ENCODE measurements around the gene TRMT2B.
"Not testable (repeated sequence)": the region's sequence is repeated elsewhere in the genome, so short reads cannot be mapped to it uniquely, and the experiment has no call there.

TRMT2B gene

DNA sequence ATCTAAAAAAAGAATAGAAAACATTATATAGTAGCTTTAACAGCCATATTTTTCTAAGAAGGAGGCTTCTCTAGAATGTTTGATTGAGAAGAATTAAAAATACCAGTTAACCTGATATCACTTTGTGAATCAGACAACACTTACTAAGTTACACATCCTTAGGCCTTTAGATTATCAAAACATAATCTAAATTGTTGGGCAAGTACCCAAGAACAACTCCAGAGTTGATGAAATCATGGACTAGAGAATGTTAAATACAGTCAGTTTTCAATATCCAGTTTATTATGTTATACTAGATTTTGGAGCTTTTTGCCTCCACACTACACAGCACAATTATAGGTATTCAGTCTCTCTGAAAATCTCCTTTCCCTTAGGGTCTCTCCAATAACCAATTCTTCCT is 42.8 kb downstream of the TRMT2B start:
- DNase-seq (ENCODE audit: low read depth) = no peak

DNA sequence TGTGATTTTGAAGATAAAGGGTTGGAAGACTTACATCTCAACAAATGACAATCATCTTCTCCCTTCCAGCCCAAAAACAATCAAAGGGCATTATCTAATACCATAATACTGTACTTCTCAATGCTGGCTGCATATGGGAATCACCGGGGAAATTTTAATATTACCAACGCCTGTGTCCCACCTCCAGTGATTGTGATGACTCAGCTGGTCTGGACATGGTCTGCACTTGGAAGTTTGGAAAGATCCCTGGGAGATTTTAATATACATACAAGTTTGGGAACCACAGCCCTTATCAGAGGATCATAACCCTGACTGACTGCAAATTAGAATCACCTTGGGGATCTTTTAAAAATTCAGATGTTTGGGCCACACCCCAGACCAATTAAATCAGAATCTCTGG is 52.5 kb downstream of the TRMT2B start:
- no peak for DNase-seq (ENCODE audit: low read depth)

DNA sequence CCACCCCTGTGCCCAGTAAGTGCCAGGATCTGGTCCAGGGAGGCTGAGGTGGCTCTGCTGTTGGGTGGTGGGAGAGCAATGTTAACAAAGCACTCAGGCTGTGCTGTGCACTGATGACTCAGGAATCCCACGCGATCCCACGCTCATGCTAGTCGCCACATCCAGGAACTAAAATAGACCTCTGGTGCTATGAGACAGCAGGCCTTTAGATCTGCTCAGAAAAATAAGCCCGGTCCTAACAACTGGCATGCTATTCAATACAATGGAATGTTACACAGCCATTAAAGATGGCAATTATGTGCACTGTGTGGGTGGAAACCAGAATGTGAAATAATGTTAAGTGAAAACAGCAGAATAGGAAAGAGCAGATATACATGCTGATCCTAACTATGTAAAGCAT is 56.4 kb downstream of the TRMT2B start:
- DNase-seq (ENCODE audit: low read depth) = no peak

DNA sequence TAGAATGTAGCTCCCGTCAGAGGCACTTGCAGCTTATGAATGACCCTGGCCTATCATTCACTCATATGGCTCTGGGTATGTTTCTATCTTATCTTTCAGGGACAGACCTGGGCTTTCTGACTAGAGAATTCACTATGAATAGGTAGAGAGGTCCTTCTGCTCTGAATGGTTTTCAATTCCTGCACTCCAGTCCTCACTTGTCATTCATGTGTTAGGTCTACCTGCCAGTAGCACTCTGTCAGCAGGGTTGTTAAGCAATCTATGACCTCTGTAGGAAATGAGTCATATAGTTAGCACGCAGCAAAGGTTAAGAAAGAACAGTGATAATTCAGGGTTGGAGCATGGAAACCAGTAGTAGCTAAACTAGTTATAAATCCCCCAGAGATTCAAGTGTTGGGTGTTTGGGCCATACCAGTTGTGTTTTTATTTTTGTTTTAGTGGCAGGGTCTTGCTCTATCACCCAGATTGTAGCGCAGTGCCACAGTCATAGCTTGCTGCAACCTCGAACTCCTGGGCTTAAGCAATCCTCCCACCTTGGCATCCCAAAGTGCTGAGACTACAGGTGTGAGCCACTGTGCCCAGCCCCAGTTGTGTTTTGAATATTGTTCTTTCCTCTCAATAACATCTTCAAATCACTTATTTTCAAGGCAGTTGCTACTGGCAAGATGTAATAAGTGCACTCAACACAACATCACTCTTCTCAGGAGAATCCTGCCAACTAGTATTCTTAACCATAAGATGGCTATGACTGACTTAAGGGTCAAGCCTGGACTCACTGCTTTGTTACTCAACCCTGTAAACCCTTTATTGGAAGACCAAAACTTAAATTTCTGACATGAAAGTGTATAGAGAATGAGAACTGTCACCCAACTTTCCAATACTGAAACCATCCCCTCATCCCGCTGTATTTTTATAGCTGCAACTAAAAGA is 57.3 kb downstream of the TRMT2B start:
- no peak for DNase-seq (ENCODE audit: low read depth)

DNA sequence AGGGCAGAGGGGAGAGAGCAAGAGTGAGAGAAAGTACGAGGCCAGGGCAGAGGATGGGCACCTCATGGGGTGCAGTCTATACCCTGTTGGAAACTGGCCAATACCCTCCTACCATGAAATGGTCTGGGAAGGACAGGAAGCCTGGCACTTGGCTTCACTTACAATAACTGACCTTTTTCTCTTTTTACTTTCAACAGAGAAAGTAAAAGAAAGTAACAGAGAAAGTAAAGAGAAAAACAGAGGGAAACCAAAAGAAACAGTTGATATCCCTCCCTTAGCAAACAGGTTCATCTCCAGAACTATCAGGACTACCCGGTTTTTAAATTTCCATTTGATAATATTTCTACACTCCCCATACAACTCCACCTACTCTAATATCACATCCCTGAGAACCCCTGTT is 61.8 kb downstream of the TRMT2B start:
- DNase-seq (ENCODE audit: low read depth) = no peak

DNA sequence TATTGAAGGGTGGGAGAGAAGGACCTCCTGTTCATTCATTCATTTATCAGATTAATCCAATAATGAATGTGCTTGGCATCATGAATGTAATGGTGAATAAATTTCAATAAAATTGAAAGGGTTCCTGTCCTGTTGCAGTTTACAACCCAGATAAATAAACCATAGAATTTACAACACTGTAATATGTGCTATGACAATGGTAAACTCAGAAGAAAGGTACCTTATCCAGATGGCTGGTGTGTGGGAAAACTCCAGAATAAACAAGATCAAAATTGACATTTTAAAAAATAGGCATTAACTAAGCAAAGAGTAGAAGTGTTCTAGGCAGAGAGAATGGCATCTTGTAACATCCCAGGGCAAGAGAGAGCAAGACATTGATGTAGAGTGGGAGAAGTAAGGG is 67.1 kb downstream of the TRMT2B start:
- DNase-seq (ENCODE audit: low read depth) = no peak

DNA sequence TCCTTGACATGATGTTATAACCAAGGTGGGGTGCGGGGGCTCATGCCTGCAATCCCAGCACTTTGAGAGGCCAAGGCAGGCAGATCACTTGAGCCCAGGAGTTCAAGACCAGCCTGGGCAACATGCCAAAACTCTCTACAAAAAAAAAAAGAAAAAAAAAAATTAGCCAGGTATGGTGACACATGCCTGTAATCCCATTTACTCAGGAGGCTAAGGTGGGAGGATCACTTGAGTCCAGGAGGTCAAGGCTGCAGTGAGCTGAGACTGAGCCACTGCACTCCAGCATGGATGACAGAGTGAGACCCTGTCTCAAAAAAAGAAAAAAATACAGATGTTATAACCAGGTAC is 70.4 kb downstream of the TRMT2B start:
- DNase-seq (ENCODE audit: low read depth) = not testable (repeated sequence)

DNA sequence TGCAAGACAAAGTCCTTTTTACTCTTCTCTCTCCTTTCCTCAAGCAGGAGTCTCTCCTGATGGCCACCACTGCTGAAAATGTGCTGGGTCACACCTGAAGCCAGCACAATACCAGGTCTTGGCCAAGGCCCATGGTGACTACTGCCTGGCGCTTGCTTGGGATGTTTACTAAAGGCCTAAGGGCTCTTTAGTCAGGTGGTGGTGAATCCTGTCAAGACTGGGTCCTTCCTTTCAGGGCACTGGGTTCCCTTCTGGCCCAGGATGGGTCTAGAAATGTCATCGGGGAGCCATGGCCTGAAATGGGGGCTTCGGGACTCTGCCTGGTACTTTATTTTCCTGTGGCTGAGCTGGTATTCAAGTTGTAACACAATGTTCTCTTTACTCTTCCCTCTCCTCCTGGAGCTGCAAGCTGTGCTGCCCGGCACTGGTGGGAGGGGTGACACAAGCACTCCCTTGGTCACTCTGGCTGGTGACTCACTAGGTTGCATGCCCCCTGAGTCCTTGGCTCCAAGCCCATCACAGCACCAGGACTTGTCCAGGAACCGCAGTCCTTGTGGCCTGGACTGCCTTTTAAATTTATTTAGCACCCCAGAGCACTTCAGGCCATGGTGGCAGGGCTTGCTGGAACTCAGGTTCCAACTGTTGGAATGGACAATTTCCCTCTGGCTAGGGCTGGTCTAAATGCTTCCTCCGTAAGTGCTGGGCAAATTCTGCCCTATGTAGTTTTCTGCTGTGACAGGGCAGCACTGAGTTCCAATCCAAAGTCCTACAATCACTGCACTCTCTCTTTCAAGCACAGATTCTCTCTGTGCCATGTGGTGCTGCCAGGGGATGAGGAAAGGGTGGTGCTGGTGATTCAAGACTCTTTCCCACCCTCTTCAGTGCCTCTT is 71.1 kb downstream of the TRMT2B start:
- no peak for DNase-seq (ENCODE audit: low read depth)

DNA sequence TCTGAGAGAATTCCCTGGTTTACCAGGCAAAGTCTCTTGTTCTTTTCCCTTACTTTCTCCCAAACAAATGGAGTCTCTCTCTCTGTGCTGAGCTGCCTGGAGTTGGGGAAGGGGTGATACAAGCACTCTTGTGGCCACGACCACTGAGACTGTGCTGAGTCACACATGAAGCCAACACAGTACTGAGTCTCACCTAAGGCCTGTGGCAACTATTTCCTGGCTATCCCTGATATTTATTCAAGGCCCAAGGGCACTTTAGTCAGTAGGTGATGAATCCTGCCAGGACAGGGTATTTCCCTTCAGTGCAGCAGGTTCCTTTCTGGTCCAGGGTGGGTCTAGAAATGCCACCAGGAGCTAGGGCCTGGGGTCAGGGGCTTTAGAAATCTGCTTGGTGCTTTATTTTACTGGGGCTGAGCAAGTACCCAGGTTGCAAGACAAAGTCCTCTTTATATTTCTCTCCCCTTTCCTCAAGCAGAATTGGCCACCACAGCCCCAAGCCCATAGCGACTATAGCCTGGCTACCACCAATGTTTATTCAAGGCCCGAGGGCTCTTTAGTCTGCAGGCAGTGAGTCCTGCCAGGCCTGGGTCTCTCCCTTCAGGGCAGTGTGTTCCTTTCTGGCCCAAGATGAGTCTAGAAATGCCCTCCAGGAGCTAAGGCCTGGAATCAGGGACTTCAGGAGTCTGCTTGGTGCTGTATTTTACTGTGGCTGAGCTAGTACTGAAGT is 71.9 kb downstream of the TRMT2B start:
- DNase-seq (ENCODE audit: low read depth) = no peak

DNA sequence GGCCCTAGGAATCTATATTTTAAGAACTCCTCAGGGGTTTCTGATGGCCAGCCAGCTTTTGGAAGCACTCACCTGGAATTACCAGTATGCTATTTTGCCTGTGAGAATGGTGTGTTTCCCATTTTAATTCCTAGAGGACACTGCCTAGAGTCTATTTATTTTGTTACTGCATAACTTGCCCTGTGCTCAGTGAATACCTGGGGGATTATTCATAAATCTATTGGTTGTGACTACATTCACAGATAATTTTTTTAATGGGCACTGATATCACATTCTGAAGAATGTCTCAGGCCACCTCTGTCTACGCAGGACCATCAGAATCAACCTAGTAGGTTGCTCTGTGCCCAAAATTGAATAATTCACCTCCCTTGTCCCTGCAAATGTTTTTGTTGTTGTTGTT is 75.7 kb downstream of the TRMT2B start:
- no peak for DNase-seq (ENCODE audit: low read depth)

DNA sequence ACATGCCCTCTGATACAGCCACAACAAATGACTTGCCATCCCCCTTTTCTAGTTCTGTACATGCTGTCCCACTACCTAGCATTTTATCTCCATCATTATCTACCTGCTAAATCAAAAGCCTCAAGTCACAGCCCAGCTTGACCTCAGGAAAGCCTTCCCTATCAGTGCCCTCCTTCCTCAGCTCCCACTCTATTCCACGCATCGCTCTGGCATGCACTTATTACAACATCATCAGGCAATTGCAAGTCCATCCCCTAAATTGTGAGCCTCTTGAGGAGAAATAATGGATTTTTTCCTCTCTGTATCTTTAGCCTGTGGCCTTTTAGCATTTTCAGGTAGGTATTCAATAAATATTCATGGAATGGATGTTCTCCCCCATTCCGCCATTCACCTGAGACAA is 76.7 kb downstream of the TRMT2B start:
- DNase-seq (ENCODE audit: low read depth) = no peak

DNA sequence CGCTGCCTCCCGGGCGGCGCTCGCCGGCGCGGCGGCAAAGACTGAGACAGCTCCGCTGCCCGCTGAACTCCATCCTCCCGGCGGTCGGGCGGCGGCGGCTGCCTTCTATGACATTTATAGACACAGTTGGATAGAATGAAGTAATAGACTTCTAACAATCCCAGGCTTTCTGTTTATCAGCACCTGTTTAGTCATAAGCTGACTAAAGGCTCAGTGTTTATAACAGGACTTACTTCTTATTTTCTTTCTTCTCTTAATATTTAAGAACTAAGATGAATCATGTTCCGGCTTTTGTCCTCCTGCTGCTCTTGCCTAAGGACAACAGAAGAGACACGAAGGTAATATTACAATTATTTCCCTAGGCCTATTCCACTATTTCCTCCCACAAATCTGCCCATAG is 78.5 kb downstream of the TRMT2B start:
- DNase-seq (ENCODE audit: low read depth) = no peak

DNA sequence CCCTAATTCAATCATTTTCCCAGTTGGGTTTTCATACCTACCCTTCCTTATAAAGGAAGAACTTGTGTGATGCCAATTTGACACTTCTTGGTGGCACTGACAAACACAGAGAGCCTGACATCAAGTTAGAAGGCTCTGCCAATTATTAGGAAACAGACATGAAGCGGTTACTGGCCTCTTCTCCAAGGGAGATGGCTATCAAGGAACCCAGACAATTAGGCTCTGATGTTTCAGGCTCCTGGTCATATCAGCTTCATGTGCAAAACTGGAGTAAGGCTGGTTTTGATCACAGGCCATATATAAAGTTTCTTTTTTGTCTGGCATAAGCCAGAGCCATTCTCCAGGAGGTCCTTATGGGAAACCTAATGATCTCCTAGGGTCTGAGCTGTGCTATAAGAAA is 82.0 kb downstream of the TRMT2B start:
- DNase-seq (ENCODE audit: low read depth) = no peak

DNA sequence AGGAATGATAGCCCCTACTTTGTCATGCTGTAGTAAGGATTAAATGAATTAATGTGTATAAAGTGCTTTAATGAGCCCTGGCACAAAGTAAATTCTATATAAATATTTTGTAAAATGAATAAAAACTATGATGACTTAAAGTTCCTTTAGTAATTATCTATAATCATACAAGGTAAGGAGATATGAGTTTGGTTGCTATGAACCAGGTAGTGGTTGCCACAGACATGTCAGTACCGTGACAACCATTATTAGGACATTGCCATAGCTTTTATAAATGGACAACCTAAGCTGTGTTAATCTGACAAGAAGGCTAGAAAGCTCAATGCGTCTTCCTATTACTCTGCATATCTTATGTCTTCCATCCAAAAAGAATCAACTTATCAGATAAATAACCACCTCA is 82.5 kb downstream of the TRMT2B start, which contains the start of gene ARL13A:
ARL13A (plus strand) TSS at position 301 of the 400 bp plus-strand sequence. CDS start 3,982 bp downstream, outside the sequence.
- DNase-seq (ENCODE audit: low read depth) = no peak

DNA sequence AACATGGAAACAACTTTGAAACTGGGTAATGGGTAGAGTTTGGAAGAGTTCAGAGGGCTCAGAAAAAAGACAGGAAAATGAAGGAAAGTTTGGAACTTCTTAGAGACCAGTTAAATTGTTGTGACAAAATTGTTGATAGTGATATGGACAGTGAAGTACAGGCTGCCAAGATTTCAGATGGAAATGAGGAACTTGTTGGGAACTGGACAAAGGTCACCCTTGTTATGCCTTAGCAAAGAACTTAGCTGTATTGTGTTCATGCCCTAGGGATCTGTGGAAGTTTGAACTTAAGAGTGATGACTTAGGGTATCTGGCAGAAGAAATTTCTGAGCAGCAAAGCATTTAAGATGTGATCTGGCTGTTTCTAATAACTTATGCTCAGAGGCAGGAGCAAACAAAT is 87.5 kb downstream of the TRMT2B start:
- no peak for DNase-seq (ENCODE audit: low read depth)

DNA sequence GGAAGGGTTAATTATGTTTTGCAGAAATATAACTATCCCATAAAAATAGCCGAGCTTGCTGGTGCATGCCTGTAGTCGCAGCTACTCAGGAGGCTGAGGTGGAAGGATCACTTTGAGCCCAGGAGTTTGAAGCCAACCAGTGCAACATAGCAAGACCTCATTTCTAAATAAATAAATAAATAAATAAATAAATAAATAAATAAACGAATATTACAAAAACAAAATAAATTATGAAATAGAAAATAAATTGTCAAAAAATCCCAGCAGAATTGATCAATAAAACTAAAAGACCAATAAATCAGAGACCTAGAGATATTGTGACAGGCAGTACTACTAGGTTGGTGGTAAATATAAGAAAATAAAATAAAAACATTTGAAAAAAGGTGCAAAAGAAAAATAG is 89.1 kb downstream of the TRMT2B start:
- no peak for DNase-seq (ENCODE audit: low read depth)
